ENCODE results near the gene PDAP1. TPM values are rescaled to one million over a fixed set of nuclear protein-coding genes. Genes with fewer than 3 reads are reported as not detected.
"Not testable (repeated sequence)": the region's sequence is repeated elsewhere in the genome, so short reads cannot be mapped to it uniquely, and the experiment has no call there.

The PDAP1 gene
- polyA plus RNA-seq, 3 donors from 2014 or later: 20.7 to 43.3 (median 30.0) TPM

- Mint-ChIP-seq H3K36me3 (peaks cover 0 to 16% (median 0%) of the 10 kb centered on the region in 3 donors), H3K4me1 (peaks cover 16 to 28% of the 10 kb centered on the region in 2 donors), H3K27ac (peak overlapping the region in 3 of 6 donors; percentile 37 to 76 (median 70))
- not testable (repeated sequence) for DNase-seq; H3K4me3 Mint-ChIP-seq; H3K27me3 Mint-ChIP-seq (ENCODE audit: low read depth in 3 of 3); H3K9me3 Mint-ChIP-seq
Observed at GRCh38 chr7:99387239-99387635, 21.2 kb downstream of the PDAP1 start.

GRCh38 chr7:99386584-99387238, 21.7 kb downstream of the PDAP1 start:
- peak in 1 of 3 donors; percentile 32 for DNase-seq
- H3K4me3 Mint-ChIP-seq: no peak overlapping the region
- H3K27me3 Mint-ChIP-seq (ENCODE audit: low read depth in 3 of 3): no peaks in the 10 kb centered on the region
- H3K27ac Mint-ChIP-seq: peak overlapping the region; percentile 28 to 85 (median 72)
- H3K4me1 Mint-ChIP-seq: peaks cover 16 to 30% of the 10 kb centered on the region in 2 donors
- no peaks in the 10 kb centered on the region for H3K9me3 Mint-ChIP-seq
- H3K36me3 Mint-ChIP-seq: peaks cover 0 to 16% (median 0%) of the 10 kb centered on the region in 3 donors

- Mint-ChIP-seq H3K9me3 (no peaks in the 10 kb centered on the region), H3K36me3 (peaks cover 0 to 16% (median 4%) of the 10 kb centered on the region in 3 donors), H3K27ac (peak overlapping the region in 5 of 6 donors; percentile 30 to 69 (median 59)), H3K4me3 (no peak overlapping the region), H3K4me1 (peaks cover 27 to 41% of the 10 kb centered on the region in 2 donors), H3K27me3 (ENCODE audit: low read depth in 3 of 3) (peaks cover 0 to 5% (median 0%) of the 10 kb centered on the region in 3 donors)
- DNase-seq: no peak
Observed at GRCh38 chr7:99385564-99385963, 22.8 kb downstream of the PDAP1 start.

- no peak overlapping the region for H3K4me3 Mint-ChIP-seq
- peaks cover 38 to 51% of the 10 kb centered on the region in 2 donors for H3K4me1 Mint-ChIP-seq
- H3K27ac Mint-ChIP-seq: peak overlapping the region; percentile 56 to 91 (median 76)
- no peak for DNase-seq
- H3K36me3 Mint-ChIP-seq: peaks cover 0 to 16% (median 4%) of the 10 kb centered on the region in 3 donors
- H3K9me3 Mint-ChIP-seq: no peaks in the 10 kb centered on the region
- H3K27me3 Mint-ChIP-seq (ENCODE audit: low read depth in 3 of 3): peaks cover 0 to 6% (median 5%) of the 10 kb centered on the region in 3 donors
Observed at GRCh38 chr7:99384523-99384922, 23.9 kb downstream of the PDAP1 start.

GRCh38 chr7:99383791-99384370, 24.5 kb downstream of the PDAP1 start:
- H3K27me3 Mint-ChIP-seq (ENCODE audit: low read depth in 3 of 3): peaks cover 0 to 7% (median 6%) of the 10 kb centered on the region in 3 donors
- no peak for DNase-seq
- peaks cover 0 to 20% (median 8%) of the 10 kb centered on the region in 3 donors for H3K36me3 Mint-ChIP-seq
- H3K4me3 Mint-ChIP-seq: no peak overlapping the region
- peak overlapping the region; percentile 61 to 91 (median 76) for H3K27ac Mint-ChIP-seq
- peaks cover 44 to 58% of the 10 kb centered on the region in 2 donors for H3K4me1 Mint-ChIP-seq
- H3K9me3 Mint-ChIP-seq: no peaks in the 10 kb centered on the region

- H3K4me3 Mint-ChIP-seq: peak overlapping the region in 1 of 5 donors; percentile 54
- peak overlapping the region; percentile 49 to 91 (median 80) for H3K27ac Mint-ChIP-seq
- DNase-seq: no peak
- H3K9me3 Mint-ChIP-seq: no peaks in the 10 kb centered on the region
- peaks cover 45 to 59% of the 10 kb centered on the region in 2 donors for H3K4me1 Mint-ChIP-seq
- peaks cover 0 to 16% (median 8%) of the 10 kb centered on the region in 3 donors for H3K36me3 Mint-ChIP-seq
- H3K27me3 Mint-ChIP-seq (ENCODE audit: low read depth in 3 of 3): peaks cover 0 to 7% (median 6%) of the 10 kb centered on the region in 3 donors
Observed at GRCh38 chr7:99383203-99383602, 25.2 kb downstream of the PDAP1 start.

GRCh38 chr7:99381664-99382075, 26.7 kb downstream of the PDAP1 start:
- Mint-ChIP-seq H3K36me3 (peaks cover 0 to 13% (median 8%) of the 10 kb centered on the region in 3 donors), H3K4me1 (peaks cover 50 to 63% of the 10 kb centered on the region in 2 donors), H3K9me3 (no peaks in the 10 kb centered on the region), H3K4me3 (peak overlapping the region; percentile 80 to 89 (median 84)), H3K27ac (peak overlapping the region; percentile 96 to 99 (median 98)), H3K27me3 (ENCODE audit: low read depth in 3 of 3) (peaks cover 0 to 7% (median 6%) of the 10 kb centered on the region in 3 donors)
- DNase-seq: no peak

- DNase-seq: peak; percentile 87 to 90 (median 89)
- Mint-ChIP-seq H3K9me3 (no peaks in the 10 kb centered on the region), H3K27me3 (ENCODE audit: low read depth in 3 of 3) (peaks cover 0 to 7% (median 6%) of the 10 kb centered on the region in 3 donors), H3K27ac (peak overlapping the region; percentile 96 to 99 (median 98)), H3K36me3 (peaks cover 0 to 10% (median 8%) of the 10 kb centered on the region in 3 donors), H3K4me3 (peak overlapping the region; percentile 80 to 89 (median 84)), H3K4me1 (peaks cover 56 to 65% of the 10 kb centered on the region in 2 donors)
Observed at GRCh38 chr7:99380823-99381663, 27.4 kb downstream of the PDAP1 start.

GRCh38 chr7:99380032-99380822, 28.2 kb downstream of the PDAP1 start:
- Mint-ChIP-seq H3K4me3 (peak overlapping the region; percentile 80 to 89 (median 84)), H3K27me3 (ENCODE audit: low read depth in 3 of 3) (peaks cover 0 to 7% (median 6%) of the 10 kb centered on the region in 3 donors), H3K27ac (peak overlapping the region; percentile 96 to 99 (median 98)), H3K9me3 (no peaks in the 10 kb centered on the region), H3K4me1 (peaks cover 56 to 59% of the 10 kb centered on the region in 2 donors), H3K36me3 (peaks cover 0 to 10% (median 8%) of the 10 kb centered on the region in 3 donors)
- peak; percentile 35 to 48 (median 37) for DNase-seq

- H3K27me3 Mint-ChIP-seq (ENCODE audit: low read depth in 3 of 3); H3K9me3 Mint-ChIP-seq: not testable (repeated sequence)
- H3K4me3 Mint-ChIP-seq: peak overlapping the region; percentile 80 to 89 (median 84)
- DNase-seq: peak in 1 of 3 donors; percentile 22
- H3K36me3 Mint-ChIP-seq: peaks cover 0 to 10% (median 8%) of the 10 kb centered on the region in 3 donors
- H3K4me1 Mint-ChIP-seq: peaks cover 56 to 59% of the 10 kb centered on the region in 2 donors
- H3K27ac Mint-ChIP-seq: peak overlapping the region; percentile 96 to 99 (median 98)
Observed at GRCh38 chr7:99379693-99380031, 28.7 kb downstream of the PDAP1 start.

GRCh38 chr7:99379043-99379577, 29.3 kb downstream of the PDAP1 start:
- Mint-ChIP-seq H3K4me1 (peaks cover 51 to 54% of the 10 kb centered on the region in 2 donors), H3K36me3 (peaks cover 0 to 10% (median 8%) of the 10 kb centered on the region in 3 donors), H3K27ac (peak overlapping the region; percentile 96 to 99 (median 98)), H3K9me3 (no peaks in the 10 kb centered on the region), H3K4me3 (peak overlapping the region; percentile 69 to 89 (median 82)), H3K27me3 (ENCODE audit: low read depth in 3 of 3) (peaks cover 0 to 7% (median 6%) of the 10 kb centered on the region in 3 donors)
- peak in 1 of 3 donors; percentile 29 for DNase-seq

- Mint-ChIP-seq H3K4me3 (peak overlapping the region; percentile 69 to 83 (median 73)), H3K4me1 (peaks cover 31 to 33% of the 10 kb centered on the region in 2 donors), H3K36me3 (peaks cover 0 to 7% (median 4%) of the 10 kb centered on the region in 3 donors), H3K9me3 (no peaks in the 10 kb centered on the region), H3K27ac (peak overlapping the region in 5 of 6 donors; percentile 80 to 88 (median 82)), H3K27me3 (ENCODE audit: low read depth in 3 of 3) (peaks cover 0 to 5% (median 3%) of the 10 kb centered on the region in 3 donors)
- DNase-seq: peak; percentile 55 to 57 (median 57)
Observed at GRCh38 chr7:99375070-99375807, 33.2 kb downstream of the PDAP1 start.

Data from immature natural killer cell (primary cell).